Nephron progenitor cell (in vitro differentiated cells): ENCODE measurements around the gene IFIT3.

Experiments
- DNase-seq: peaks from one replicate; pipeline ENCODE4 v3.0.0; 2021
- H3K27ac Mint-ChIP-seq: 2 replicates; pipeline ENCODE4 v1.8.0; 2021; ENCODE audit warnings: mild to moderate bottlenecking, moderate library complexity, mixed read lengths
- H3K27me3 Mint-ChIP-seq: 2 replicates; pipeline ENCODE4 v1.8.0; 2021; ENCODE audit warnings: mild to moderate bottlenecking, low read depth, mixed read lengths; ENCODE audit not compliant: poor library complexity
- H3K36me3 Mint-ChIP-seq: 2 replicates; pipeline ENCODE4 v1.8.0; 2021; ENCODE audit warnings: low read depth, mixed read lengths
- H3K4me1 Mint-ChIP-seq: 2 replicates; pipeline ENCODE4 v1.8.0; 2021; ENCODE audit warnings: mixed read lengths
- H3K4me3 Mint-ChIP-seq: 2 replicates; pipeline ENCODE4 v1.8.0; 2021; ENCODE audit warnings: mild to moderate bottlenecking, moderate library complexity, mixed read lengths
- H3K9me3 Mint-ChIP-seq: 2 replicates; pipeline ENCODE4 v1.8.0; 2021; ENCODE audit warnings: mild to moderate bottlenecking, moderate library complexity, mixed read lengths
- CTCF ChIP-seq: fragments of 200-600 bp; sonication (generic); IDR thresholded peaks from 2 replicates; pipeline ENCODE4 v1.5.0; 2021; ENCODE audit warnings: antibody characterized with exemption

IFIT3 gene

GRCh38 chr10:89301721-89302445 lies 25.9 kb upstream of the IFIT3 start, which contains the start of gene IFIT2:
Gene IFIT2 (plus strand): TSS chr10:89302046. CDS start chr10:89302124, 78 bp downstream.
- DNase-seq: no peak
- Mint-ChIP-seq H3K9me3 (peaks cover 22% of the 10 kb centered on the region), H3K4me1 (peaks cover 28% of the 10 kb centered on the region), H3K27me3 (peaks cover under 1% of the 10 kb centered on the region), H3K36me3 (peaks cover 7% of the 10 kb centered on the region), H3K4me3 (no peak within 1 kb of the TSS), H3K27ac (peak within 1 kb of the TSS; percentile 91)
- no peak for TF ChIP-seq CTCF

DNA sequence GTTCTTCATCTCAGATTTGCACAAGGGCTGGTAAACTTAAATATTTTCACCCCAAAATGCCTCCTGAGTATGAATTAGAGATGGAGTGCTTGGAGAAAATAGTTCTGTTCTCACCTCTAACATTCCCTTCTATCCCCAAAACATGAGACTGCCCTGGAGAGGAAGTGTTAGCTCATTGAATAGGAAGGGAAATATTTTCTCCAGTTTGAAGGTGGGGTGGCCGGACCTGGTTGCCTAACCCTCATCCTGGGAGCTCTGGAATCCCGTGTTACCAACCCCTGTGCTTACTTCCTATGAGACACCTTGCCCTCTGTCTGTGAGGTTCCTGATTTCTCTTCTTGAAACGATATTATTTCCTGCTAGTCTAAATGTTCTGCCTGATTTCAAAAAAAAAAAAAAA lies 25.2 kb upstream of the IFIT3 start:
- no peak for DNase-seq
- TF ChIP-seq CTCF: no peak
- Mint-ChIP-seq H3K27me3 (peaks cover 5% of the 10 kb centered on the region), H3K27ac (no peak overlapping the region), H3K4me3 (no peak overlapping the region), H3K9me3 (peaks cover 22% of the 10 kb centered on the region), H3K36me3 (peaks cover 7% of the 10 kb centered on the region), H3K4me1 (peaks cover 28% of the 10 kb centered on the region)

DNA sequence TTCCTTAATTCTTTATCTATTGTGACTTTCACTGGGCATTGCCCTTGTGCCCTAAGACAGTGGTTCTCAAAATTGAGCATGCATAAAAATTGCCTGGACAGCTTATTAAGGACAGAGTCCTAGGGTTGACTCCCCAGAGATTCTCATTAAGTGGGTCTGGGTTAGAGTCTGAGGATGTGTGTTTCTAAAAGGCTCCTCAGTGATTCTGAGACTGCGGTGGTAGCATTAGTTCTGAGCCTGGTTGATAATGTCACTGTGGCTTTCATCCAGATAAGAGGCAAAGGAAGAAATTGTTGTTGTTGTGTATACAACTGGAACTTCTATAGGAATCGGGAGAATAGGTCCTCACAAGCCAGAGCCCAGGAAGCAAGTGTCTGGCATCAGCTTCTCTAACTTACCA lies 24.6 kb upstream of the IFIT3 start:
- no peak for TF ChIP-seq CTCF
- H3K27me3 Mint-ChIP-seq: peaks cover 5% of the 10 kb centered on the region
- H3K4me3 Mint-ChIP-seq: no peak overlapping the region
- no peak for DNase-seq
- peaks cover 28% of the 10 kb centered on the region for H3K4me1 Mint-ChIP-seq
- H3K36me3 Mint-ChIP-seq: peaks cover 7% of the 10 kb centered on the region
- no peak overlapping the region for H3K27ac Mint-ChIP-seq
- H3K9me3 Mint-ChIP-seq: peaks cover 22% of the 10 kb centered on the region

- no peak overlapping the region for H3K27ac Mint-ChIP-seq
- peaks cover 28% of the 10 kb centered on the region for H3K4me1 Mint-ChIP-seq
- peaks cover 15% of the 10 kb centered on the region for H3K9me3 Mint-ChIP-seq
- no peak overlapping the region for H3K4me3 Mint-ChIP-seq
- H3K27me3 Mint-ChIP-seq: peaks cover 5% of the 10 kb centered on the region
- H3K36me3 Mint-ChIP-seq: peaks cover 7% of the 10 kb centered on the region
- no peak for TF ChIP-seq CTCF
- DNase-seq: no peak
Measured at GRCh38 chr10:89304026-89304425, 23.8 kb upstream of the IFIT3 start.

GRCh38 chr10:89304446-89304845 lies 23.4 kb upstream of the IFIT3 start:
- Mint-ChIP-seq H3K36me3 (peaks cover 2% of the 10 kb centered on the region), H3K9me3 (peaks cover 11% of the 10 kb centered on the region), H3K27ac (no peak overlapping the region), H3K27me3 (peaks cover 5% of the 10 kb centered on the region), H3K4me3 (no peak overlapping the region), H3K4me1 (peaks cover 28% of the 10 kb centered on the region)
- no peak for DNase-seq
- no peak for TF ChIP-seq CTCF

DNA sequence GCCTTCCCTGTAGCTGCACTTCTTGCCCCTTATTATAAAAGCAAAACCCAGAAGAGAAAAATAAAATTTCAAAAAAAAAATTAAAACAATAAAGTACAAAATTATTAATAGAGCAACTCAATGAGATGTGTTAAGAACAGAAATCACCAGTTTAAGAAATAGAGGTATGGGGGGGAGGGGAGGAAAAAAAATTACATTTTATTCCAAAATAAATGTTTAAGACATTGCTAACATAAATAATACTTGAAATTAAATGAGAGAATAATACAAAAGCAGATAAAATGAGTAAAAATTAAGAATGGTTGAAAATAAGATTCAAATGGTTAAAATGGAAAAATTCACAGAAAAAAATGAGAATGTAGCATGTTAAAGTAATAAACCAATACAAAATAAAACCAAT lies 22.9 kb upstream of the IFIT3 start:
- Mint-ChIP-seq H3K4me1 (peaks cover 28% of the 10 kb centered on the region), H3K27me3 (peaks cover 5% of the 10 kb centered on the region), H3K9me3 (peaks cover 6% of the 10 kb centered on the region), H3K36me3 (no peaks in the 10 kb centered on the region), H3K27ac (no peak overlapping the region), H3K4me3 (no peak overlapping the region)
- DNase-seq: no peak
- no peak for TF ChIP-seq CTCF
